HepG2 (cell line): ENCODE measurements around the gene SEC24D. TPM values are rescaled to one million over a fixed set of nuclear protein-coding genes. Genes with fewer than 3 reads are reported as not detected.
A peak's percentile ranks its signal among the peaks of the same experiment; 100 is the strongest.

Source experiments
- DR1 ChIP-seq: sonication (generic); formaldehyde crosslinking; IDR thresholded peaks from 2 replicates; pipeline ENCODE4 v1.8.0; 2021; ENCODE audit warnings: mild to moderate bottlenecking, missing genetic modification reagents, inconsistent platforms
- ELF3 ChIP-seq: IDR thresholded peaks from 2 replicates; pipeline ENCODE4 v1.6.1; 2016; ENCODE audit warnings: missing genetic modification reagents, missing compliant biosample characterization
- GABPB1 ChIP-seq: IDR thresholded peaks from 2 replicates; pipeline ENCODE4 v1.6.1; 2016; ENCODE audit warnings: mild to moderate bottlenecking, missing genetic modification reagents, moderate library complexity, missing compliant biosample characterization
- HHEX ChIP-seq: IDR thresholded peaks from 2 replicates; pipeline ENCODE4 v1.6.1; 2016; ENCODE audit warnings: control low read depth
- JUNB ChIP-seq: sonication (generic); formaldehyde crosslinking; IDR thresholded peaks from 2 replicates; pipeline ENCODE4 v1.8.0; 2022; ENCODE audit warnings: missing genetic modification reagents, mild to moderate bottlenecking, borderline replicate concordance
- MXI1 ChIP-seq: IDR thresholded peaks from 3 replicates; pipeline ENCODE4 v1.6.1; 2012; ENCODE audit warnings: low read depth, low read length, inconsistent platforms, borderline replicate concordance
- MYC ChIP-seq: sonication (generic); formaldehyde crosslinking; IDR thresholded peaks from 2 replicates; pipeline ENCODE4 v1.9.0; 2021; ENCODE audit warnings: missing genetic modification reagents, borderline replicate concordance
- NAIF1 ChIP-seq: sonication (generic); formaldehyde crosslinking; IDR thresholded peaks from 2 replicates; pipeline ENCODE4 v1.5.0; 2020; ENCODE audit warnings: mild to moderate bottlenecking, missing genetic modification reagents, borderline replicate concordance
- NCOA1 ChIP-seq: sonication (generic); formaldehyde crosslinking; IDR thresholded peaks from 2 replicates; pipeline ENCODE4 v1.9.0; 2021; ENCODE audit warnings: missing genetic modification reagents
- NFATC3 ChIP-seq: sonication (generic); formaldehyde crosslinking; IDR thresholded peaks from 2 replicates; pipeline ENCODE4 v1.5.1; 2020; ENCODE audit warnings: mild to moderate bottlenecking, missing genetic modification reagents
- NFYC ChIP-seq: IDR thresholded peaks from 2 replicates; pipeline ENCODE4 v1.6.1; 2016; ENCODE audit warnings: missing genetic modification reagents, missing compliant biosample characterization
- PHF8 ChIP-seq: sonication (generic); formaldehyde crosslinking; IDR thresholded peaks from 2 replicates; pipeline ENCODE4 v1.5.0; 2020; ENCODE audit warnings: missing genetic modification reagents
- RBFOX2 ChIP-seq: fragments of 200-400 bp; formaldehyde crosslinking; IDR thresholded peaks from 2 replicates; pipeline ENCODE4 v1.6.1; 2017; ENCODE audit warnings: low read depth, mild to moderate bottlenecking, low read length
- RCOR2 ChIP-seq: IDR thresholded peaks from 2 replicates; pipeline ENCODE4 v1.6.1; 2016; ENCODE audit warnings: missing biosample characterization, missing genetic modification reagents
- RFX3 ChIP-seq: IDR thresholded peaks from 2 replicates; pipeline ENCODE4 v1.6.1; 2016; ENCODE audit warnings: missing biosample characterization, missing genetic modification reagents
- SALL2 ChIP-seq: sonication (generic); formaldehyde crosslinking; IDR thresholded peaks from 2 replicates; pipeline ENCODE4 v1.8.1; 2023; ENCODE audit warnings: mild to moderate bottlenecking, missing genetic modification reagents, inconsistent platforms
- SNAPC2 ChIP-seq: sonication (generic); formaldehyde crosslinking; IDR thresholded peaks from 2 replicates; pipeline ENCODE4 v1.8.1; 2022; ENCODE audit warnings: mild to moderate bottlenecking, missing genetic modification reagents
- TAF1 ChIP-seq: sonication (generic); formaldehyde crosslinking; IDR thresholded peaks from 2 replicates; pipeline ENCODE4 v1.4.0; 2020; ENCODE audit warnings: missing genetic modification reagents
- TCF7 ChIP-seq: sonication (generic); IDR thresholded peaks from 2 replicates; pipeline ENCODE4 v1.6.1; 2016; ENCODE audit warnings: antibody characterized with exemption, low read depth
- ZBTB7A ChIP-seq: sonication (generic); formaldehyde crosslinking; IDR thresholded peaks from 2 replicates; pipeline ENCODE4 v1.8.0; 2022; ENCODE audit warnings: mild to moderate bottlenecking, missing genetic modification reagents
- ZFAT ChIP-seq: sonication (generic); formaldehyde crosslinking; conservative IDR thresholded peaks from 2 replicates; pipeline ENCODE4 v1.8.1; 2023; ENCODE audit warnings: missing genetic modification reagents, inconsistent platforms
- ZFP62 ChIP-seq: sonication (generic); formaldehyde crosslinking; IDR thresholded peaks from 2 replicates; pipeline ENCODE4 v1.4.0; 2020; ENCODE audit warnings: missing genetic modification reagents
- ZFP90 ChIP-seq: sonication (generic); formaldehyde crosslinking; IDR thresholded peaks from 2 replicates; pipeline ENCODE4 v1.8.0; 2022; ENCODE audit warnings: missing genetic modification reagents, mild to moderate bottlenecking, inconsistent platforms, borderline replicate concordance
- ZNF230 ChIP-seq: sonication (generic); formaldehyde crosslinking; IDR thresholded peaks from 2 replicates; pipeline ENCODE4 v1.4.0; 2020; ENCODE audit warnings: mild to moderate bottlenecking, missing genetic modification reagents
- ZNF251 ChIP-seq: sonication (generic); formaldehyde crosslinking; IDR thresholded peaks from 2 replicates; pipeline ENCODE4 v1.9.0; 2021; ENCODE audit warnings: mild to moderate bottlenecking, missing genetic modification reagents
- ZNF605 ChIP-seq: sonication (generic); formaldehyde crosslinking; IDR thresholded peaks from 2 replicates; pipeline ENCODE4 v1.8.0; 2022; ENCODE audit warnings: mild to moderate bottlenecking, missing genetic modification reagents
- ZNF777 ChIP-seq: sonication (generic); formaldehyde crosslinking; IDR thresholded peaks from 2 replicates; pipeline ENCODE4 v1.4.0; 2020; ENCODE audit warnings: missing genetic modification reagents
- ZNF781 ChIP-seq: sonication (generic); formaldehyde crosslinking; IDR thresholded peaks from 2 replicates; pipeline ENCODE4 v1.5.1; 2020; ENCODE audit warnings: borderline replicate concordance, mild to moderate bottlenecking, missing genetic modification reagents; ENCODE audit errors: not compliant biosample characterization
- ZNF816 ChIP-seq: sonication (generic); formaldehyde crosslinking; IDR thresholded peaks from 2 replicates; pipeline ENCODE4 v1.8.0; 2022; ENCODE audit warnings: missing genetic modification reagents, mild to moderate bottlenecking, borderline replicate concordance
- ZSCAN25 ChIP-seq: sonication (generic); formaldehyde crosslinking; IDR thresholded peaks from 2 replicates; pipeline ENCODE4 v1.8.0; 2022; ENCODE audit warnings: mild to moderate bottlenecking, missing genetic modification reagents
- polyA plus RNA-seq, 8 experiments: library from polyadenylated mRNA; depleted of rRNA in 3 of 8; stranded (reverse) in 7 of 8; unstranded in 1 of 8; fragments of >200 nt; fragmentation: Illumina TruSeq in 4 of 8; extraction: Trizol in 4 of 8; gene quantifications; 2 replicates each; pipeline versions ENCODE4 v1.2.1 to v1.2.3, GENCODE V29; 2011 to 2016; ENCODE audit warnings: low read depth in 4 of 8, missing spikeins in 1 of 8, mixed read lengths in 1 of 8; ENCODE audit not compliant: insufficient read depth in 1 of 8
- total RNA-seq, 5 experiments: library from RNA; depleted of rRNA; stranded (reverse); fragments of >200 nt; fragmentation: Illumina TruSeq; extraction: Trizol; gene quantifications; 2 replicates each; pipeline ENCODE4 v1.2.3, GENCODE V29; 2016; ENCODE audit warnings: low read depth in 1 of 5
- TF ChIP-seq, protein P1 (sequence below): sonication (generic); formaldehyde crosslinking; IDR thresholded peaks from 2 replicates; pipeline ENCODE4 v1.8.1; 2023; ENCODE audit warnings: mild to moderate bottlenecking, missing genetic modification reagents
- TF ChIP-seq, protein P2 (sequence below): sonication (generic); formaldehyde crosslinking; IDR thresholded peaks from 2 replicates; pipeline ENCODE4 v1.4.0; 2020; ENCODE audit warnings: missing genetic modification reagents

Gene SEC24D
- total and polyA plus RNA-seq, 2 of the 13 experiments (the other 11 are each of a cell fraction or from before 2014, with no cell fraction given) = 30.0 to 51.1 TPM

DNA sequence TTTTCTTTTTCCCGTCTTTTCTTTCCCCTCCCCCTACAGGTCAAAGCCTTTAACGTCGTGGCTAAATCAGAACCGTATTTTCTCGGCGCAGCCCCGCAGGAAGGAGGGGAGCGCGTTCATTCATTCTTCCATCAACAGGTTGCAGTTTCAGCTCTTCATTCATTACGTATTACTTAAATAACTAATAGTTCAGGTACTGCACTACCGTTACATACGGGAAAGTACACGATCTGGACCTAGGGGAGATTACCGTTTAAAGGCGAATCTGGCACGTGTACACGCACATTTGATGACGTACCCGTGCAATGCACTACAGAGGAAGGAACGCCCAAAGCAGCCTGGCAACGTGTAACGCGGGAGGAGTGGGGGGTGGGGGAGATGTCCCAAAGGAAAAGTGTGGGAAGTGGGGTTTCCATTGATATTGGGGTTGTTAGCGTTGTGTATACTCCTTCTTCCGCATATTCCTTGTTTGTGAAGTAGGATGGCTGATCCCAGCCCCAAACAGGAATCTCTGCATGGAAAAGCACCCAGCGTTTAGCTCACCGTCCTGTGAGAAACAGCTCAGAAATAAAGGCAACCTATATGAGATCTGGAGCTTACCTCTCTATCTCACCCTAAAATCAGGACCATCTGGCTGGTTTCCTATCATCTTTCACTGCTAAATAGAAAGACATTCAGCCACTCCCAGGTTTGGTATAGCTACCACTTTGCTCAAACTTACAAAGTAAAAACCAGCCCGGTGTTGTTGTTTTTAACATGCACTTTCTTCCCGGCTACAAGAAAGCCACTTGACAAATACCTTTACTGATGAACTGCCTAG, 585 bp upstream of the SEC24D start (continued):
- TF ChIP-seq ZSCAN25 (CRISPR knock-in tag) = no peak
- TF ChIP-seq ZBTB7A (CRISPR knock-in tag) = no peak
- TF ChIP-seq ELF3 = peak; percentile 16; the same call in 1 of the 2 replicates
- TF ChIP-seq HHEX (CRISPR knock-in tag) = no peak
- 0 out of 2 replicates have a peak, but pooled peaks have one; percentile 26 for TF ChIP-seq ZFP90 (CRISPR knock-in tag)
- 0 out of 2 replicates have a peak, but pooled peaks have one; percentile 57 for TF ChIP-seq ZFAT (CRISPR knock-in tag)
- no peak for TF ChIP-seq ZNF230 (CRISPR knock-in tag)
- TF ChIP-seq RCOR2 (CRISPR knock-in tag) = 0 out of 2 replicates have a peak, but pooled peaks have one; percentile 15
- TF ChIP-seq DR1 (CRISPR knock-in tag) = peak; percentile 27; the same call in 1 of the 2 replicates
- no peak for TF ChIP-seq PHF8 (CRISPR knock-in tag)
- TF ChIP-seq RBFOX2 = no peak
- peak; percentile 10; the same call in 1 of the 2 replicates for TF ChIP-seq TAF1 (CRISPR knock-in tag)
- TF ChIP-seq NFATC3 (CRISPR knock-in tag) = 0 out of 2 replicates have a peak, but pooled peaks have one; percentile 39
- TF ChIP-seq RFX3 (CRISPR knock-in tag) = peak; percentile 27; the same call in 1 of the 2 replicates
- peak; percentile 59; the same call in 1 of the 2 replicates for TF ChIP-seq JUNB (CRISPR knock-in tag)
- no peak for TF ChIP-seq NAIF1
- TF ChIP-seq, protein P1, sequence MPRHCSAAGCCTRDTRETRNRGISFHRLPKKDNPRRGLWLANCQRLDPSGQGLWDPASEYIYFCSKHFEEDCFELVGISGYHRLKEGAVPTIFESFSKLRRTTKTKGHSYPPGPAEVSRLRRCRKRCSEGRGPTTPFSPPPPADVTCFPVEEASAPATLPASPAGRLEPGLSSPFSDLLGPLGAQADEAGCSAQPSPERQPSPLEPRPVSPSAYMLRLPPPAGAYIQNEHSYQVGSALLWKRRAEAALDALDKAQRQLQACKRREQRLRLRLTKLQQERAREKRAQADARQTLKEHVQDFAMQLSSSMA (CRISPR knock-in tag) = no peak
- TF ChIP-seq ZFP62 (CRISPR knock-in tag) = no peak
- no peak for TF ChIP-seq GABPB1 (CRISPR knock-in tag)
- TF ChIP-seq NFYC = peak; percentile 16; the same call in 1 of the 2 replicates
- no peak for TF ChIP-seq TCF7
- peak; percentile 57; the same call in 1 of the 2 replicates for TF ChIP-seq MYC
- no peak for TF ChIP-seq ZNF816 (CRISPR knock-in tag)
- peak; percentile 23 for TF ChIP-seq ZNF781 (CRISPR knock-in tag)
- TF ChIP-seq NCOA1 = no peak
- peak; percentile 1; the same call in 1 of the 3 replicates for TF ChIP-seq MXI1
- 0 out of 2 replicates have a peak, but pooled peaks have one; percentile 53 for TF ChIP-seq SNAPC2
- TF ChIP-seq, protein P2, sequence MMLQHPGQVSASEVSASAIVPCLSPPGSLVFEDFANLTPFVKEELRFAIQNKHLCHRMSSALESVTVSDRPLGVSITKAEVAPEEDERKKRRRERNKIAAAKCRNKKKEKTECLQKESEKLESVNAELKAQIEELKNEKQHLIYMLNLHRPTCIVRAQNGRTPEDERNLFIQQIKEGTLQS (CRISPR knock-in tag) = no peak
- no peak for TF ChIP-seq ZNF251 (CRISPR knock-in tag)
- TF ChIP-seq SALL2 = peak; percentile 8; the same call in 1 of the 2 replicates
- no peak for TF ChIP-seq ZNF605 (CRISPR knock-in tag)
- no peak for TF ChIP-seq ZNF777 (CRISPR knock-in tag)
